Psoas muscle (tissue), 8 donors: ENCODE data around the gene BUD13. TPM values are rescaled to one million over a fixed set of nuclear protein-coding genes. Genes with fewer than 3 reads are reported as not detected.
A peak's percentile ranks its signal among the peaks of the same experiment; 100 is the strongest.

Experiments
- ATAC-seq, 4 donors: fragments of 200-7000 bp; cut with Tn5 transposase; one replicate each; pipeline ENCODE4 v1.9.1; 2020; ENCODE audit warnings: moderate library complexity in 3 of 4, mild to moderate bottlenecking in 2 of 4
- DNase-seq, 2 donors: peaks; one replicate each; pipeline ENCODE4 v3.0.0-alpha.2; 2020
- H3K27ac ChIP-seq: fragments of 200-600 bp; one replicate; pipeline ENCODE4 v1.8.0; 2022
- H3K27me3 ChIP-seq, 3 donors: fragments of 200-600 bp in 1 of 3; one replicate each; pipeline versions ENCODE4 v1.6.1 to v1.8.0; 2013 to 2022; ENCODE audit warnings: low read length in 2 of 3, mild to moderate bottlenecking in 2 of 3, moderate library complexity in 1 of 3; ENCODE audit not compliant: insufficient read depth in 3 of 3
- H3K36me3 ChIP-seq, 2 donors: fragments of 200-600 bp in 1 of 2; one replicate each; pipeline versions ENCODE4 v1.6.1 to v1.8.0; 2013 to 2022; ENCODE audit warnings: low read depth in 1 of 2, mild to moderate bottlenecking in 1 of 2, moderate library complexity in 1 of 2; ENCODE audit not compliant: insufficient read depth in 1 of 2
- H3K4me1 ChIP-seq: fragments of 200-600 bp; one replicate; pipeline ENCODE4 v1.8.0; 2022
- H3K4me3 ChIP-seq: fragments of 200-600 bp; one replicate; pipeline ENCODE4 v1.8.0; 2022; ENCODE audit warnings: mild to moderate bottlenecking
- H3K9me3 ChIP-seq: fragments of 200-600 bp; one replicate; pipeline ENCODE4 v1.8.0; 2022
- WGBS, 3 donors: extraction: QIAGEN DNeasy Blood & Tissue Kit; methylation state at CpG; one replicate each; pipeline versions ENCODE4 v1.1.6 to v1.1.7; 2013; 5-methylcytosine and 5-hydroxymethylcytosine counted together
- intact Hi-C, 2 donors: fragments of 100-400 bp; cut with DNase I; formaldehyde crosslinking; loops; one replicate each; pipeline versions ENCODE4 v1.11.0 to v1.14.2; 2022
- polyA plus RNA-seq, 3 donors: library from polyadenylated mRNA; stranded (reverse); fragments of 200-250 nt; gene quantifications; one replicate each; pipeline ENCODE4 v1.2.3, GENCODE V29; 2013
- total RNA-seq, 4 donors: library from RNA; stranded (reverse); fragmentation: NEBNext Ultra II Directional in 2 of 4; extraction: Animal tissue kit (Norgen Biotek cat#: 25700) in 2 of 4; gene quantifications; one replicate each; pipeline versions ENCODE4 v1.2.1 to v1.2.4, GENCODE V29; 2021 to 2023
- TF ChIP-seq, protein P1 (sequence below): fragments of 200-600 bp; IDR thresholded peaks from one replicate; pipeline ENCODE4 v1.8.0; 2022; ENCODE audit warnings: antibody characterized with exemption
- donor health status: healthy with polysubstance abuse.
- donor health status: DM: no; HTN: no; CAD: no; lungs with moderate emphysema.
- donor health status: Bipolar disorder and iron deficiency.
- donor health status: healthy.
- donor health status: DM: yes; HTN: yes; CAD: no.
- donor health status: DM: no; HTN: no; CAD: no.
- donor health status: DM: no; HTN: no; CAD: no.
- donor health status: DM: yes; HTN: yes; CAD: no.

BUD13 gene
- total and polyA plus RNA-seq, 7 donors = 8.6 to 17.1 (median 11.2) TPM

DNA sequence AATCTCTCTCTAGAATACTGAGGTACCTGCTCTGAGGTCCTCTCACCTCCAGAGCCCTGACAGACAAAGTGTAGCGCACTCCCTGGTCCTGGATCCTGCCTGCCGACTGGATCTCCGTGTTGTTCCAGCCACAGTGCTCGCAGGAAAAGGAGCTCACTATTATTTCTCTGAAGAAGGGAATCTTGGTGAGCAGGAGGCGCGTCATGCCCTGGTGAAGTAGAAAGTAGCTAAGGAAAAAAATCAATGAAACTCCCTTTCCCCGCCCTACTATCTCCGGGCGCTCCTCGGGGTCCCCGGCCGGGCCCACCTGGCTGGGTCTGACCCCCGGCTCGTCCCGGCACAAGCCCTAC is 14.6 kb upstream of the BUD13 start:
- intact Hi-C loops = loop anchor here in 1 of 2 donors (5.0 kb wide), 1 partner anchor 440 kb away; no protein-coding TSS in a partner anchor
- peak overlapping the region; percentile 98 for H3K4me3 ChIP-seq
- TF ChIP-seq, protein P1, sequence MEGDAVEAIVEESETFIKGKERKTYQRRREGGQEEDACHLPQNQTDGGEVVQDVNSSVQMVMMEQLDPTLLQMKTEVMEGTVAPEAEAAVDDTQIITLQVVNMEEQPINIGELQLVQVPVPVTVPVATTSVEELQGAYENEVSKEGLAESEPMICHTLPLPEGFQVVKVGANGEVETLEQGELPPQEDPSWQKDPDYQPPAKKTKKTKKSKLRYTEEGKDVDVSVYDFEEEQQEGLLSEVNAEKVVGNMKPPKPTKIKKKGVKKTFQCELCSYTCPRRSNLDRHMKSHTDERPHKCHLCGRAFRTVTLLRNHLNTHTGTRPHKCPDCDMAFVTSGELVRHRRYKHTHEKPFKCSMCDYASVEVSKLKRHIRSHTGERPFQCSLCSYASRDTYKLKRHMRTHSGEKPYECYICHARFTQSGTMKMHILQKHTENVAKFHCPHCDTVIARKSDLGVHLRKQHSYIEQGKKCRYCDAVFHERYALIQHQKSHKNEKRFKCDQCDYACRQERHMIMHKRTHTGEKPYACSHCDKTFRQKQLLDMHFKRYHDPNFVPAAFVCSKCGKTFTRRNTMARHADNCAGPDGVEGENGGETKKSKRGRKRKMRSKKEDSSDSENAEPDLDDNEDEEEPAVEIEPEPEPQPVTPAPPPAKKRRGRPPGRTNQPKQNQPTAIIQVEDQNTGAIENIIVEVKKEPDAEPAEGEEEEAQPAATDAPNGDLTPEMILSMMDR = no peak
- no peaks in the 10 kb centered on the region for H3K27me3 ChIP-seq
- peaks cover 19 to 45% of the 10 kb centered on the region in 2 donors for H3K36me3 ChIP-seq
- no peak for DNase-seq
- ATAC-seq = peak in 2 of 4 donors; percentile 2
- no peaks in the 10 kb centered on the region for H3K9me3 ChIP-seq
- peak overlapping the region; percentile 87 for H3K27ac ChIP-seq
- 0 to 1% (median 1%) methylated on average over 15 of the region's 15 CpGs for WGBS, 3 donors
- peaks cover 10% of the 10 kb centered on the region for H3K4me1 ChIP-seq

DNA sequence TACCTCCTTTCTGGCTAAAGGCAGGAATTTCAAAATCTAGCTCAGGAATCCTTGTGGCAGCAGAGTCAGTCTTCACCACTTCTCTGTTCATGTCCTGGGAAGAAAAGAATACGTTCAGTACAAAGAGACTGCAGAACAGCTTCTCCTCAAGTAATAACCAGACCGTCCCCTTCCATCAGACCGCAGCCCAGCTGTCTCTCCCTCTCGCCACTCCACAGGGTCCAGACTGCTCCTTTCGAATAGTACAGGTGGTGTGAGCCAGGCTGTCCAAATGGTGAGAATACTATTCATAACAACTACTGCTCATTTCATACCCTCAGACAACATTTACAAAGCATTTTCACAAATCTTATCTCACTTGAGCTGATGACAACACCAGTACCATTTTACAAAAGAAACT is 14.2 kb upstream of the BUD13 start:
- peak overlapping the region; percentile 98 for H3K4me3 ChIP-seq
- ATAC-seq (no peak), DNase-seq (no peak)
- no peaks in the 10 kb centered on the region for H3K9me3 ChIP-seq
- peaks cover 10% of the 10 kb centered on the region for H3K4me1 ChIP-seq
- 46 to 49% (median 46%) methylated on average over 5 of the region's 5 CpGs for WGBS, 3 donors
- H3K36me3 ChIP-seq = peaks cover 22 to 49% of the 10 kb centered on the region in 2 donors
- TF ChIP-seq, protein P1 = no peak
- H3K27me3 ChIP-seq = no peaks in the 10 kb centered on the region
- intact Hi-C loops = loop anchor here in 1 of 2 donors (5.0 kb wide), 1 partner anchor 440 kb away; no protein-coding TSS in a partner anchor
- H3K27ac ChIP-seq = peak overlapping the region; percentile 87

DNA sequence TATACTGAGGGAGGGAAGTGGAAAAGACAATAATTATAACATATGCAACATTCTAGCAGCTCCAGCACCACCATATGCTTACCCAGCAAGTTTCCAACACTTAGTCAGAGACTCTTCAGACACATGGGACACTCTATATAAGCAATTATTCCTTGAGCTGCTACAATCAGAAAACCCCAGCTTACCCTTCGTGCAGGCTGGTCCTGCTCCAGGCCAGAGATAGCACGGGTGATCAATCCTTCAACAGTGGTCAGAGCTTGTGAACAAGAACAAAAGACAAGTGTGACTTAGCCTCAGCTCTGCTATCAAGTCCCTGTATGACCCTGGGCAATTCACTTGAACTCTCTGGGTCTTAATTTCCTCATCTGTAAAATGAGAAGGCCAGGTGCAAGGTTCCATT is 13.5 kb upstream of the BUD13 start:
- H3K27me3 ChIP-seq = no peaks in the 10 kb centered on the region
- no peaks in the 10 kb centered on the region for H3K9me3 ChIP-seq
- WGBS, 3 donors = 77 to 80% (median 79%) methylated on average over 2 of the region's 2 CpGs
- H3K27ac ChIP-seq = no peak overlapping the region
- TF ChIP-seq, protein P1 = no peak
- H3K4me1 ChIP-seq = peaks cover 10% of the 10 kb centered on the region
- ATAC-seq = no peak
- intact Hi-C loops = loop anchor here in 1 of 2 donors (5.0 kb wide), 1 partner anchor 441 kb away; no protein-coding TSS in a partner anchor
- H3K4me3 ChIP-seq = peak overlapping the region; percentile 98
- DNase-seq = no peak
- peaks cover 23 to 56% of the 10 kb centered on the region in 2 donors for H3K36me3 ChIP-seq

DNA sequence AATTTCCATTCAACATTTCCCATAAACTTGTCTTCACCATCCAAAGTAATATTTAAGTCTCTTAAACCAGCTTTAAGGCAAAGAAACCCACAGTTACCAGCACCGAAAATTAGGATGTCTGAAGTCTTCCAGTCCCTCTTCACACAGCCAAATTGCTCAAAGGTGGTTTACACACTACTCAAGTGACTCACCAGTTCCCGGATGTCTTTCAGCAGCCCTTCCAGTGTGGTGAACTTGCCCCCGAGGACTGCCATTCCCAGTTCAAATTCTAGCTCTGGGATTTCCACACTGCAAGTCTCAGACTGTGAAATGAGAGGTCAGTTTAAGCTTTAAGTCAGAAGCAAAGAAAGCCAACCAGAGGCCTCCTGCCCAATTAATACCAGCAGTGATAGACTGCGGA is 9.9 kb upstream of the BUD13 start:
- H3K27me3 ChIP-seq = no peaks in the 10 kb centered on the region
- H3K4me1 ChIP-seq = peaks cover 10% of the 10 kb centered on the region
- H3K9me3 ChIP-seq = no peaks in the 10 kb centered on the region
- DNase-seq (no peak), ATAC-seq (peak in 1 of 4 donors; percentile 36)
- intact Hi-C loops = no loop called here
- WGBS, 3 donors = 91 to 93% (median 92%) methylated on average over 4 of the region's 4 CpGs
- H3K4me3 ChIP-seq = no peak overlapping the region
- TF ChIP-seq, protein P1 = no peak
- H3K36me3 ChIP-seq = peaks cover 26 to 92% of the 10 kb centered on the region in 2 donors
- H3K27ac ChIP-seq = no peak overlapping the region

DNA sequence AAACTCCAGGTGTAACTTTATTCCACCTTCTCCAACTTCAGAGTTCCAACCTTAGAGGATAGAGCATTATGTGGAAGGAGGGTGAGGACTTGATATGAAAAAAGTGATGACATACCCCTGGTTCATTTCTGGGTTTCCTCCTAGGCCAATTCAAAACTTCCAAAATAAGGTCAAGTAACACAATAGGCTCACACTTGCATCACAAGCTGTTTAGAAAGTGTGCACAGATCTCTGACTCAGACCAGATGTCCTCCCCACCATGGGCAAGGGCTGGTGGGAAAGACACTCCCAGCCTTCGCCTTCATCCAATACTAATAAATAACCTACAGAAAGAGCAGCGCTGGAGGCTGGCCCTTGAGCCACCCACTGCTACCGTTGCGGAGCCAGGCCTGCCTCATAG is 5.8 kb upstream of the BUD13 start:
- intact Hi-C loops = no loop called here
- DNase-seq (no peak), ATAC-seq (no peak)
- TF ChIP-seq, protein P1 = no peak
- no peaks in the 10 kb centered on the region for H3K27me3 ChIP-seq
- peaks cover 3% of the 10 kb centered on the region for H3K4me1 ChIP-seq
- WGBS, 3 donors = 96 to 97% (median 96%) methylated on average over 4 of the region's 4 CpGs
- peaks cover 14 to 78% of the 10 kb centered on the region in 2 donors for H3K36me3 ChIP-seq
- H3K27ac ChIP-seq = no peak overlapping the region
- no peaks in the 10 kb centered on the region for H3K9me3 ChIP-seq
- H3K4me3 ChIP-seq = no peak overlapping the region
